Ovary (tissue), 9 donors: ENCODE measurements around the gene CA11. TPM values are rescaled to one million over a fixed set of nuclear protein-coding genes. Genes with fewer than 3 reads are reported as not detected.

Source experiments
- DNase-seq, 5 donors: peaks; one replicate each; pipeline ENCODE4 v3.0.0-alpha.2; 2019 to 2020
- H3K27ac ChIP-seq, 2 donors: fragments of 200-600 bp; one replicate each; pipeline versions ENCODE4 v1.5.1 to v1.8.0; 2019 to 2022
- H3K27me3 ChIP-seq: fragments of 200-600 bp; one replicate; pipeline ENCODE4 v1.8.0; 2022
- H3K36me3 ChIP-seq: fragments of 200-600 bp; sonication (generic); one replicate; pipeline ENCODE4 v1.5.1; 2019
- H3K4me1 ChIP-seq: one replicate; pipeline ENCODE4 v1.8.1; 2013; ENCODE audit warnings: mild to moderate bottlenecking, moderate library complexity; ENCODE audit not compliant: insufficient read depth
- H3K4me3 ChIP-seq: fragments of 200-600 bp; sonication (generic); one replicate; pipeline ENCODE4 v1.5.1; 2017
- H3K9me3 ChIP-seq, 2 donors: fragments of 200-600 bp in 1 of 2; sonication (generic) in 1 of 2; one replicate each; pipeline versions ENCODE4 v1.5.1 to v1.8.1; 2013 to 2019; ENCODE audit warnings: mild to moderate bottlenecking in 1 of 2, moderate library complexity in 1 of 2
- EP300 ChIP-seq: sonication (generic); formaldehyde crosslinking; IDR thresholded peaks from one replicate; pipeline ENCODE4 v1.6.1; 2017; ENCODE audit warnings: antibody characterized with exemption
- POLR2A ChIP-seq: fragments of 450-650 bp; IDR thresholded peaks from one replicate; pipeline ENCODE4 v1.6.1; 2017; ENCODE audit warnings: antibody characterized with exemption, mild to moderate bottlenecking, moderate library complexity
- WGBS, 3 donors: extraction: QIAGEN DNeasy Blood & Tissue Kit in 1 of 3; methylation state at CpG; one replicate each; pipeline versions ENCODE4 v1.1.5 to v1.1.7; 2013 to 2017; 5-methylcytosine and 5-hydroxymethylcytosine counted together
- intact Hi-C, 4 donors: fragments of 100-400 bp; cut with DNase I; formaldehyde crosslinking; loops; one replicate each; pipeline versions ENCODE4 v1.11.0 to v1.15.1; 2022 to 2023
- polyA plus RNA-seq, 2 donors: library from polyadenylated mRNA; stranded (reverse); fragments of 200-250 nt in 1 of 2; fragments of 350-450 nt in 1 of 2; fragmentation: Illumina TruSeq in 1 of 2; extraction: RNeasy Lipid Tissue Mini Kit (QIAGEN cat#74804) in 1 of 2; gene quantifications; one replicate each; pipeline ENCODE4 v1.2.3, GENCODE V29; 2013 to 2014
- total RNA-seq, 7 donors: library from RNA; depleted of rRNA in 2 of 7; stranded (reverse); fragments of >200 nt in 2 of 7; fragmentation: NEBNext Ultra II Directional in 3 of 7; extraction: Animal tissue kit (Norgen Biotek cat#: 25700) in 3 of 7; gene quantifications; one replicate each; pipeline versions ENCODE4 v1.1.0 to v1.2.4, GENCODE V29; 2016 to 2023
- TF ChIP-seq, protein P1 (sequence below), 3 donors: fragments of 450-650 bp in 2 of 3; fragments of 200-600 bp in 1 of 3; IDR thresholded peaks; one replicate each; pipeline versions ENCODE4 v1.5.1 to v1.8.0; 2016 to 2022; ENCODE audit warnings: antibody characterized with exemption in 3 of 3, mild to moderate bottlenecking in 1 of 3
- donor health status: DM: no; HTN: no; CAD: no; lungs with moderate emphysema.
- donor health status: DM: no; HTN: no; CAD: no.
- donor health status: Bipolar disorder and iron deficiency.
- donor health status: DM: yes; HTN: yes; CAD: no.
- donor health status: DM: no; HTN: no; CAD: no.
- donor health status: DM: yes; HTN: yes; CAD: no.

CA11 gene
- total and polyA plus RNA-seq, 9 donors: 14.9 to 53.1 (median 43.1) TPM

DNA sequence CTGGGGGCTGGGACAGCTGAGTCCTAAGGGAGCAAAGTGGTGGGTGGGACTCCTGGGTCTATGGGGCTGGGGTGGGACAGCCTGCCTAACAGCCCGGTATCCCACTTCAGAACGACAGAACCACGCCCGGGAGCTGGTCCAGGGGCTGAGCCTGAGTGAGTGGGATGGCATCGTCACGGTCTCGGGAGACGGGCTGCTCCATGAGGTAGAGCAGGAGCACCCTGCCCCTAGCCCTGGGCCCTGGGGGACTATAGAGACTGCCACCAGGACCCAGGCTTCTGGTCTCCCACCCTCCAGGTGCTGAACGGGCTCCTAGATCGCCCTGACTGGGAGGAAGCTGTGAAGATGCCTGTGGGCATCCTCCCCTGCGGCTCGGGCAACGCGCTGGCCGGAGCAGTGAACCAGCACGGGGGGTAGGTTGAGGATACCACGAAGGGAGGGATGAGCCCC, 18.1 kb downstream of the CA11 start:
- intact Hi-C loops: no loop called here
- H3K4me3 ChIP-seq: no peak overlapping the region
- peak in 3 of 5 donors; percentile 36 to 44 (median 40) for DNase-seq
- H3K36me3 ChIP-seq: no peaks in the 10 kb centered on the region
- H3K27ac ChIP-seq: peak overlapping the region in 1 of 2 donors; percentile 25
- TF ChIP-seq, protein P1, sequence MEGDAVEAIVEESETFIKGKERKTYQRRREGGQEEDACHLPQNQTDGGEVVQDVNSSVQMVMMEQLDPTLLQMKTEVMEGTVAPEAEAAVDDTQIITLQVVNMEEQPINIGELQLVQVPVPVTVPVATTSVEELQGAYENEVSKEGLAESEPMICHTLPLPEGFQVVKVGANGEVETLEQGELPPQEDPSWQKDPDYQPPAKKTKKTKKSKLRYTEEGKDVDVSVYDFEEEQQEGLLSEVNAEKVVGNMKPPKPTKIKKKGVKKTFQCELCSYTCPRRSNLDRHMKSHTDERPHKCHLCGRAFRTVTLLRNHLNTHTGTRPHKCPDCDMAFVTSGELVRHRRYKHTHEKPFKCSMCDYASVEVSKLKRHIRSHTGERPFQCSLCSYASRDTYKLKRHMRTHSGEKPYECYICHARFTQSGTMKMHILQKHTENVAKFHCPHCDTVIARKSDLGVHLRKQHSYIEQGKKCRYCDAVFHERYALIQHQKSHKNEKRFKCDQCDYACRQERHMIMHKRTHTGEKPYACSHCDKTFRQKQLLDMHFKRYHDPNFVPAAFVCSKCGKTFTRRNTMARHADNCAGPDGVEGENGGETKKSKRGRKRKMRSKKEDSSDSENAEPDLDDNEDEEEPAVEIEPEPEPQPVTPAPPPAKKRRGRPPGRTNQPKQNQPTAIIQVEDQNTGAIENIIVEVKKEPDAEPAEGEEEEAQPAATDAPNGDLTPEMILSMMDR (IDR thresholded peaks at IDR 0.05): no peak
- TF ChIP-seq EP300: no peak
- TF ChIP-seq POLR2A: no peak
- no peaks in the 10 kb centered on the region for H3K27me3 ChIP-seq
- peaks cover 16% of the 10 kb centered on the region for H3K4me1 ChIP-seq
- 72 to 73% (median 72%) methylated on average over 9 to 17 of the region's 17 CpGs for WGBS, 3 donors
- H3K9me3 ChIP-seq: no peaks in the 10 kb centered on the region

DNA sequence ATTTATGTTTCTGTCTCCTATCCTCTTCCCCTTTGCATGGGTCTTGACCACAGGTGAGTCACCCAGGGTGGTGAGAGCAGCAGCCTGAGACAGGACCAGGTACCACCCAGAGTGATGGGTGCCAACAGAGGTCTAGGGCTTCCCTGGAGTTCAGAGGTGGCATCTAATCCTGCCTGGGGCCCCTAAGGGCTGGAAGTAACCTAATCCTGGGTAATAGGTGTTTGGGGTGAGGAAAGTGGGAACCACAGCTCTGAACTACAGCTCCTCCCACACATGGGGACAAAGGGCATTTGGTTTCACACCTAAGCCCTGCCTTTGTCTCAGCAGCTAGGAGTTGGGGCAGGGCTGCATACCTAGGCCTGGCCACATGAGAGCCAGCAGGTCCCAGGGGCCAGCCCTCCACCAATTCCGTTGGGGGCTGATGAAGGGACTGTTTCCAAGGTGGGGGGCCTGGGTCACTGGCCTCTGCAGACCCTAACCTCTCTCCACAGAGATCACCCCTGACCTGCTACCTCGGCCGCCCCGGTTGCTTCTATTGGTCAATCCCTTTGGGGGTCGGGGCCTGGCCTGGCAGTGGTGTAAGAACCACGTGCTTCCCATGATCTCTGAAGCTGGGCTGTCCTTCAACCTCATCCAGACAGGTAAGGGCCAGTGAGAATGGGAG, 18.7 kb downstream of the CA11 start:
- 62 to 72% (median 66%) methylated on average over 6 of the region's 6 CpGs for WGBS, 3 donors
- intact Hi-C loops: no loop called here

GRCh38 chr19:48625891-48626327, 20.1 kb downstream of the CA11 start:
- Histone ChIP-seq H3K4me1 (peaks cover 12% of the 10 kb centered on the region), H3K36me3 (no peaks in the 10 kb centered on the region), H3K27me3 (no peaks in the 10 kb centered on the region), H3K27ac (no peak overlapping the region), H3K9me3 (no peaks in the 10 kb centered on the region), H3K4me3 (no peak overlapping the region)
- peak in 3 of 5 donors; percentile 62 to 70 (median 65) for DNase-seq
- TF ChIP-seq EP300 (no peak), POLR2A (no peak)
- TF ChIP-seq, protein P1 (IDR thresholded peaks at IDR 0.05): no peak
- 88 to 89% (median 88%) methylated on average over 30 of the region's 30 CpGs for WGBS, 3 donors
- intact Hi-C loops: no loop called here

More for the DNA sequence above, 18.7 kb downstream of the CA11 start:
- no peak overlapping the region for H3K4me3 ChIP-seq
- TF ChIP-seq, protein P1 (IDR thresholded peaks at IDR 0.05): no peak
- TF ChIP-seq EP300 (no peak), POLR2A (no peak)
- H3K9me3 ChIP-seq: no peaks in the 10 kb centered on the region
- no peak overlapping the region for H3K27ac ChIP-seq
- no peaks in the 10 kb centered on the region for H3K27me3 ChIP-seq
- H3K4me1 ChIP-seq: peaks cover 16% of the 10 kb centered on the region
- H3K36me3 ChIP-seq: no peaks in the 10 kb centered on the region
- peak in 3 of 5 donors; percentile 31 to 46 (median 41) for DNase-seq

DNA sequence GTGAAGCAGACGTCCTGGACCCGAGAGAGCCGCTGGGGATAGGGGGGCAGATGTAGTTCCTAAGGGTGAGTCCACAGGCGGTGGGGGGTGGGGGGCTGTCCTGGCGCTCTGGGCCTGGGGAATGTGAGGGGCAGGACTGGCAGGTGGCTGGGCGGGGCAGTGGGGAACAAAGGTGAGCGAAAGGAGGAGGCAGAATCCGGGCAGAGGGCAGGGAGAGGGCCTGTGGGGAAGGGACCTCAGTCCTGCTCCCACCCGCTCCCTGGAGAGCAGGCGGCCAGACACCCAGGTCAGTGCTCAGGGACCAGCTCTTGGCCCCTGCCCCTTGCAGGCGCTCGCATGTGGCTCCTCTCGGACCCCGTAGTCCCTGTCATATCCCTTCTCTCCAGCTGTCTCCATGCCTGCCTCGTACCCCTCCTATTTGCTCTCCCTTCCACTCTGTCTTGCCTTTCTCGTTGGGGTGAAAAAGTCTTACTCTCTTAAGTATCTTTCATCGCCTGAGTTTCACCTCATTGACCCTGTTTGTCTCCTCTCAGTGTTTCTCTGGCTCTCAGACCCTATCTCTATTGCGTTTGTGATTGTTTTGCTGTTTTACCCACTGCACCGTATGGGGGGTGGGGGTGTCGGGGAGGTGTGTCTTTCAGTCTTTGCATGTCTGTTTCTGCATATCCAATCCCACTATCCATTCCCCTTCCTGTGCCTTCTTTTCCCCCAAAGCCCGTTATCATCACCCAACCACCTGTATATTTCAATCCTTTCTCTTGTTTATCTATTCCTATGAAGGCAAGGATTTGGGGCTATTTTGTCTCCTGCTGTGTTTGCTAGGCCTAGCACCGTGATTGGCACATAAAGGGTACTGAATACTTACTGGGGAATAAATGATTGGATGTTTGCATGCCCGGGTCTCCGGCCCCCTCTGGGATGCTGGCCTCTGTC, 20.9 kb downstream of the CA11 start:
- intact Hi-C loops: no loop called here
- Histone ChIP-seq H3K9me3 (no peaks in the 10 kb centered on the region), H3K27me3 (no peaks in the 10 kb centered on the region), H3K27ac (peak overlapping the region; percentile 60 to 83), H3K4me3 (no peak overlapping the region), H3K4me1 (peaks cover 8% of the 10 kb centered on the region), H3K36me3 (no peaks in the 10 kb centered on the region)
- TF ChIP-seq POLR2A: no peak
- TF ChIP-seq EP300: no peak
- TF ChIP-seq, protein P1 (IDR thresholded peaks at IDR 0.05): no peak
- peak in 3 of 5 donors; percentile 51 to 64 (median 60) for DNase-seq
- 43 to 54% (median 44%) methylated on average over 24 of the region's 24 CpGs for WGBS, 3 donors
